Ecto neural progenitor cell (in vitro differentiated cells): Measurements from ENCODE around the gene GORASP1.
"Not testable (repeated sequence)": the region's sequence is repeated elsewhere in the genome, so short reads cannot be mapped to it uniquely, and the experiment has no call there.

ENCODE experiments used
- DNase-seq: peaks from one replicate; pipeline ENCODE4 v3.0.0-alpha.2; 2018; ENCODE audit warnings: low spot score

The GORASP1 gene

DNA sequence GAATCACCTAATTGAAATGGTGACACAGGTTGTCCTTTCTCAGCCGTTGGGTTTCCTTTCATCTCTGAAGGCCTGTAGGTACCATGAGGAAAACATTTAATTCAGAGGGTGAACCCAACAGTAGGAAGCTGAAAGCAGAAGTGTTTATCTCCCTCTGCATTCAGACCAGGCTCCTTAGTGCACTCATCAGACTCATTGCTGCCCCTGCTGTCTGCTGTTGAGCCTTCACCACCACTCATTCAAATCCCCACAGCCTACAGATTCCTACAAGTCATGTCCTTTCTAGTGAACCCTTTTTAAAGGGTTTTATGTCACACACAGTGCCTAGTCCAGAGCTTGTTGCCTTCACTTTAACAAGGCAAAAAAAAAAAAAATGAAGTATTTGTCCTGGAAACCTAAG is 42.2 kb downstream of the GORASP1 start:
- DNase-seq, result no peak

- no peak for DNase-seq
Observed at GRCh38 chr3:39064646-39065045, 42.8 kb downstream of the GORASP1 start.

DNA sequence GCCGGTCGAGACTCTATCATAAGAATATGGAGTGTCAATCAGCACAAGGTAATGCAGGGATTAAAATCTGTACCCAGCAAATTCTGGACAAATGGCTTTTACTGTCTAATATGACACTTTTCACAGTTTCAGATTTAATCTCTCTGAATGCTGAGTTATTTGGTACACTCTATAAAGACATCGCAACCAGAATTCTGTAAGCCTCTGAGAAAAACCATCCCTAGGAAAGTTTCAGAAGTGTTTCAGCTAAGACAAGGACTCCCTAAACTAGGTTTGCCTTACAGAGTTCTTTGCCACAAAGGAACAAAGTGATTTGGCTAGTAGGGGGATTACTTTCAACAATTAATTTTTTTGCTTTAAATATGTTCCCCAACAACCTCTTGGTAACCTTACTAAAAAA is 44.3 kb downstream of the GORASP1 start:
- no peak for DNase-seq

GRCh38 chr3:39062180-39062579 is 45.2 kb downstream of the GORASP1 start:
- DNase-seq, result no peak

GRCh38 chr3:39061228-39061627 is 46.2 kb downstream of the GORASP1 start:
- not testable (repeated sequence) for DNase-seq

GRCh38 chr3:39056151-39056550 is 51.3 kb downstream of the GORASP1 start:
- no peak for DNase-seq

GRCh38 chr3:39053696-39054095 is 53.7 kb downstream of the GORASP1 start:
- no peak for DNase-seq

- DNase-seq, result no peak
Observed at GRCh38 chr3:39052583-39052982, 54.8 kb downstream of the GORASP1 start.

- DNase-seq, result peak; percentile 95
Observed at GRCh38 chr3:39051649-39052561, 55.5 kb downstream of the GORASP1 start, which contains the start of the genes SCN11A and WDR48. SCN11A (minus strand) TSS chr3:39051944; CDS start chr3:38950362, 101,582 bp downstream. WDR48 (plus strand) TSS chr3:39052016; CDS start chr3:39052026, 10 bp downstream.

DNA sequence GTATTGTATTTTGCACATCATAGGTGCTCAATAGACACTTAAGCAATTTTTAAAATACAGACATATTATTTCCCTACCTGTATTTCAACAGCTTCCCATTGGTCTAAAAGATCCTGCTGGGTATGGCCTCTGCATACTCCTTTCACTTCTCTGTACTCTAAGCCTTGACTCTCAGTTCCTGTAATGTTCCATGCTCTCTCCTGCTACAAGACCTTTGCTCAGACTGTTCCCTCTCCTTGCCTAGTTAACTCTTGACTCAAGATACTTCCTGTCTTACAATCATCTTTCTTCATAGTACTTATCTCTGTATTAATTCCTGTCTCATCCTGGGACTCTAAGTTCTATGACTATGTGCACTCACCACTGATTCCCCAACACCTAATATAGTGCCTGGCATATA is 57.4 kb downstream of the GORASP1 start:
- DNase-seq, result no peak
